A549 (cell line): ENCODE measurements around the gene HIVEP1. TPM values are rescaled to one million over a fixed set of nuclear protein-coding genes. Genes with fewer than 3 reads are reported as not detected.

ENCODE experiments used
- ATAC-seq, 2 experiments: fragments of 200-7000 bp in 1 of 2; fragments of >200 bp in 1 of 2; cut with Nextera tagmentation in 1 of 2; cut with Tn5 transposase in 1 of 2; 3 replicates each; pipeline versions ENCODE4 v1.8.0 to v1.9.1; 2018 to 2020; ENCODE audit warnings: mild to moderate bottlenecking in 1 of 2, moderate library complexity in 1 of 2
- CTCF ChIA-PET: fragments of 300-600 bp; sonication (Branson Sonifier 250); formaldehyde crosslinking; extraction: SDS; loops from one replicate; lab custom pipeline; 2021; ENCODE audit warnings: antibody characterized with exemption, inconsistent platforms; lab: Yijun Ruan, JAX
- POLR2A ChIA-PET: fragments of 350-600 bp; formaldehyde crosslinking; extraction: SDS; loops from one replicate; lab custom pipeline; 2021; ENCODE audit warnings: antibody characterized with exemption, inconsistent platforms; lab: Yijun Ruan, JAX
- DNase-seq, 2 experiments: peaks; one replicate each; pipeline versions ENCODE4 v3.0.0 to v3.0.0-alpha.2; 2011 to 2016; ENCODE audit warnings: low read depth in 1 of 2, low spot score in 1 of 2
- FAIRE-seq: peaks from 2 replicates; lab custom pipeline; 2011; peaks lifted over from hg19 to GRCh38; lab: Jason Lieb, UNC
- H3K27ac ChIP-seq, 2 experiments: fragments of >200 bp; sonication (Bioruptor Twin); formaldehyde crosslinking; 3 replicates each; pipeline ENCODE4 v1.5.1; 2016 to 2017
- H3K4me1 ChIP-seq: fragments of >200 bp; sonication (Bioruptor Twin); formaldehyde crosslinking; 3 replicates; pipeline ENCODE4 v1.6.1; 2016
- H3K4me2 ChIP-seq: fragments of >200 bp; sonication (Bioruptor Twin); formaldehyde crosslinking; 3 replicates; pipeline ENCODE4 v1.6.1; 2016
- H3K4me3 ChIP-seq: fragments of >200 bp; sonication (Bioruptor Twin); formaldehyde crosslinking; 3 replicates; pipeline ENCODE4 v1.5.1; 2016
- H3K9me3 ChIP-seq: fragments of >200 bp; sonication (Bioruptor Twin); formaldehyde crosslinking; 3 replicates; pipeline ENCODE4 v1.6.1; 2016
- BCL3 ChIP-seq: fragments of >200 bp; sonication (Bioruptor Twin); formaldehyde crosslinking; IDR thresholded peaks from 3 replicates; pipeline ENCODE4 v1.6.1; 2016
- CEBPB ChIP-seq, 2 experiments: fragments of >200 bp in 1 of 2; sonication (Bioruptor Twin) in 1 of 2; formaldehyde crosslinking in 1 of 2; IDR thresholded peaks; 2 replicates each; pipeline ENCODE4 v1.6.1; 2012 to 2016
- CHD4 ChIP-seq: fragments of 200-600 bp; sonication (generic); IDR thresholded peaks from 2 replicates; pipeline ENCODE4 v1.6.1; 2016; ENCODE audit warnings: antibody characterized with exemption, mild to moderate bottlenecking, borderline replicate concordance
- EHMT2 ChIP-seq: fragments of 200-600 bp; sonication (generic); IDR thresholded peaks from 2 replicates; pipeline ENCODE4 v1.6.1; 2016; ENCODE audit warnings: antibody characterized with exemption, low read depth, mild to moderate bottlenecking, moderate library complexity
- ESRRA ChIP-seq: fragments of 150-350 bp; IDR thresholded peaks from 2 replicates; pipeline ENCODE4 v1.6.1; 2014; ENCODE audit warnings: mild to moderate bottlenecking, low read length, borderline replicate concordance
- FOSB ChIP-seq: fragments of 250-450 bp; sonication (Bioruptor Pico); IDR thresholded peaks from 2 replicates; pipeline ENCODE4 v1.5.0; 2020; ENCODE audit warnings: mild to moderate bottlenecking, moderate library complexity
- FOSL2 ChIP-seq, 2 experiments: fragments of 450-650 bp in 1 of 2; fragments of >200 bp in 1 of 2; sonication (Bioruptor Twin) in 1 of 2; formaldehyde crosslinking; IDR thresholded peaks; 2 replicates each; pipeline versions ENCODE4 v1.5.0 to v1.6.1; 2016 to 2020; ENCODE audit warnings: mild to moderate bottlenecking in 1 of 2, moderate library complexity in 1 of 2
- FOXS1 ChIP-seq: fragments of 250-450 bp; sonication (Bioruptor Pico); IDR thresholded peaks from 2 replicates; pipeline ENCODE4 v1.5.0; 2020; ENCODE audit warnings: mild to moderate bottlenecking, moderate library complexity
- HEYL ChIP-seq: fragments of 250-450 bp; sonication (Bioruptor Pico); IDR thresholded peaks from 2 replicates; pipeline ENCODE4 v1.8.0; 2021; ENCODE audit warnings: mild to moderate bottlenecking, moderate library complexity
- HOXA7 ChIP-seq: fragments of 250-450 bp; sonication (Bioruptor Pico); IDR thresholded peaks from 2 replicates; pipeline ENCODE4 v1.5.0; 2020; ENCODE audit warnings: mild to moderate bottlenecking, moderate library complexity
- JUNB ChIP-seq: fragments of >200 bp; sonication (Bioruptor Twin); formaldehyde crosslinking; IDR thresholded peaks from 2 replicates; pipeline ENCODE4 v1.6.1; 2016
- KDM5A ChIP-seq: fragments of 200-600 bp; sonication (generic); IDR thresholded peaks from 2 replicates; pipeline ENCODE4 v1.6.1; 2016; ENCODE audit warnings: antibody characterized with exemption, mild to moderate bottlenecking
- POLR2AphosphoS2 ChIP-seq: conservative IDR thresholded peaks from 2 replicates; pipeline ENCODE4 v1.6.1; 2012; ENCODE audit warnings: low read length, improper control_type of control experiment, inconsistent platforms
- SREBF2 ChIP-seq: fragments of 450-650 bp; IDR thresholded peaks from 2 replicates; pipeline ENCODE4 v1.6.1; 2014; ENCODE audit warnings: mild to moderate bottlenecking, moderate library complexity
- TFCP2L1 ChIP-seq: fragments of 250-450 bp; sonication (Bioruptor Pico); IDR thresholded peaks from 2 replicates; pipeline ENCODE4 v1.5.0; 2021; ENCODE audit warnings: mild to moderate bottlenecking
- ZC3H11A ChIP-seq: fragments of 450-650 bp; IDR thresholded peaks from 2 replicates; pipeline ENCODE4 v1.6.1; 2014; ENCODE audit warnings: antibody characterized with exemption, mild to moderate bottlenecking
- ZNF302 ChIP-seq: fragments of 250-450 bp; sonication (Bioruptor Pico); IDR thresholded peaks from 2 replicates; pipeline ENCODE4 v1.9.0; 2021; ENCODE audit warnings: inconsistent platforms, mild to moderate bottlenecking, moderate library complexity
- ZSCAN20 ChIP-seq: fragments of 250-450 bp; sonication (Bioruptor Pico); IDR thresholded peaks from 2 replicates; pipeline ENCODE4 v1.8.0; 2022; ENCODE audit warnings: mild to moderate bottlenecking, moderate library complexity
- WGBS: methylation state at CpG from one replicate; pipeline ENCODE4 v1.1.6; 2017; ENCODE audit errors: missing lambda C conversion rate; 5-methylcytosine and 5-hydroxymethylcytosine counted together
- polyA plus RNA-seq, 4 experiments: library from polyadenylated mRNA; depleted of rRNA in 3 of 4; stranded (reverse); fragments of >200 nt; fragmentation: RNase III in 1 of 4; extraction: RNeasy Plus Mini Kit Qiagen cat#74134 plus additional on column Dnase treatment in 1 of 4; gene quantifications; 2 replicates in 3 of 4; 3 replicates in 1 of 4; pipeline ENCODE4 v1.2.3, GENCODE V29; 2011 to 2017
- TF ChIP-seq, protein P1 (sequence below): IDR thresholded peaks from 2 replicates; pipeline ENCODE4 v1.6.1; 2012; ENCODE audit warnings: low read depth, borderline replicate concordance
- TF ChIP-seq, protein P2 (sequence below): fragments of 200-600 bp; sonication (generic); IDR thresholded peaks from 2 replicates; pipeline ENCODE4 v1.6.1; 2016; ENCODE audit warnings: antibody characterized with exemption, mild to moderate bottlenecking, moderate library complexity

Gene HIVEP1
- polyA plus RNA-seq, 2 of the 4 experiments (the other 2 are of a cell fraction): 5.8 to 10.5 TPM

GRCh38 chr6:12173661-12174060 is 161.5 kb downstream of the HIVEP1 start:
- 87% methylated on average over 2 of the region's 2 CpGs for WGBS
- Histone ChIP-seq H3K9me3 (no peaks in the 10 kb centered on the region), H3K4me3 (no peak overlapping the region), H3K4me1 (peaks cover 9% of the 10 kb centered on the region; the same call in 1 of the 3 replicates), H3K4me2 (no peak overlapping the region), H3K27ac (no peak overlapping the region)
- FAIRE-seq (no peak), DNase-seq (no peak), ATAC-seq (no peak)
- POLR2A ChIA-PET: no interaction called here
- no peak for TF ChIP-seq POLR2AphosphoS2
- TF ChIP-seq ZC3H11A: no peak
- no peak for TF ChIP-seq CEBPB (IDR thresholded peaks at IDR 0.05)
- no peak for TF ChIP-seq FOSL2 (IDR thresholded peaks at IDR 0.05)
- TF ChIP-seq FOSL2 (CRISPR knock-in tag; IDR thresholded peaks at IDR 0.05): no peak
- no peak for TF ChIP-seq SREBF2
- TF ChIP-seq, protein P1, sequence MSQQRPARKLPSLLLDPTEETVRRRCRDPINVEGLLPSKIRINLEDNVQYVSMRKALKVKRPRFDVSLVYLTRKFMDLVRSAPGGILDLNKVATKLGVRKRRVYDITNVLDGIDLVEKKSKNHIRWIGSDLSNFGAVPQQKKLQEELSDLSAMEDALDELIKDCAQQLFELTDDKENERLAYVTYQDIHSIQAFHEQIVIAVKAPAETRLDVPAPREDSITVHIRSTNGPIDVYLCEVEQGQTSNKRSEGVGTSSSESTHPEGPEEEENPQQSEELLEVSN: no peak
- no peak for TF ChIP-seq ESRRA
- TF ChIP-seq, protein P2, sequence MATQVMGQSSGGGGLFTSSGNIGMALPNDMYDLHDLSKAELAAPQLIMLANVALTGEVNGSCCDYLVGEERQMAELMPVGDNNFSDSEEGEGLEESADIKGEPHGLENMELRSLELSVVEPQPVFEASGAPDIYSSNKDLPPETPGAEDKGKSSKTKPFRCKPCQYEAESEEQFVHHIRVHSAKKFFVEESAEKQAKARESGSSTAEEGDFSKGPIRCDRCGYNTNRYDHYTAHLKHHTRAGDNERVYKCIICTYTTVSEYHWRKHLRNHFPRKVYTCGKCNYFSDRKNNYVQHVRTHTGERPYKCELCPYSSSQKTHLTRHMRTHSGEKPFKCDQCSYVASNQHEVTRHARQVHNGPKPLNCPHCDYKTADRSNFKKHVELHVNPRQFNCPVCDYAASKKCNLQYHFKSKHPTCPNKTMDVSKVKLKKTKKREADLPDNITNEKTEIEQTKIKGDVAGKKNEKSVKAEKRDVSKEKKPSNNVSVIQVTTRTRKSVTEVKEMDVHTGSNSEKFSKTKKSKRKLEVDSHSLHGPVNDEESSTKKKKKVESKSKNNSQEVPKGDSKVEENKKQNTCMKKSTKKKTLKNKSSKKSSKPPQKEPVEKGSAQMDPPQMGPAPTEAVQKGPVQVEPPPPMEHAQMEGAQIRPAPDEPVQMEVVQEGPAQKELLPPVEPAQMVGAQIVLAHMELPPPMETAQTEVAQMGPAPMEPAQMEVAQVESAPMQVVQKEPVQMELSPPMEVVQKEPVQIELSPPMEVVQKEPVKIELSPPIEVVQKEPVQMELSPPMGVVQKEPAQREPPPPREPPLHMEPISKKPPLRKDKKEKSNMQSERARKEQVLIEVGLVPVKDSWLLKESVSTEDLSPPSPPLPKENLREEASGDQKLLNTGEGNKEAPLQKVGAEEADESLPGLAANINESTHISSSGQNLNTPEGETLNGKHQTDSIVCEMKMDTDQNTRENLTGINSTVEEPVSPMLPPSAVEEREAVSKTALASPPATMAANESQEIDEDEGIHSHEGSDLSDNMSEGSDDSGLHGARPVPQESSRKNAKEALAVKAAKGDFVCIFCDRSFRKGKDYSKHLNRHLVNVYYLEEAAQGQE: no peak
- no peak for TF ChIP-seq BCL3
- no peak for TF ChIP-seq FOSB (CRISPR knock-in tag)
- TF ChIP-seq ZSCAN20: no peak
- no peak for TF ChIP-seq FOXS1 (CRISPR knock-in tag)
- no peak for TF ChIP-seq KDM5A
- no peak for TF ChIP-seq HEYL
- no peak for TF ChIP-seq JUNB
- no peak for TF ChIP-seq HOXA7
- no peak for TF ChIP-seq ZNF302
- TF ChIP-seq CHD4: no peak
- CTCF ChIA-PET: no interaction called here

GRCh38 chr6:12174878-12175277 is 162.8 kb downstream of the HIVEP1 start:
- peaks cover 9% of the 10 kb centered on the region; the same call in 1 of the 3 replicates for H3K4me1 ChIP-seq
- FAIRE-seq: no peak
- ATAC-seq: no peak
- H3K9me3 ChIP-seq: no peaks in the 10 kb centered on the region
- no peak overlapping the region for H3K27ac ChIP-seq
- WGBS: 51% methylated on average over 2 of the region's 2 CpGs
- POLR2A ChIA-PET: no interaction called here
- H3K4me3 ChIP-seq: no peak overlapping the region
- CTCF ChIA-PET: no interaction called here
- DNase-seq: peak in 1 of 2 experiments; percentile 11
- H3K4me2 ChIP-seq: no peak overlapping the region
- TF ChIP-seq EHMT2 (no peak), TFCP2L1 (CRISPR knock-in tag) (no peak), FOSL2 (IDR thresholded peaks at IDR 0.05) (no peak), FOSL2 (CRISPR knock-in tag; IDR thresholded peaks at IDR 0.05) (peak; percentile 14; the same call in 1 of the 2 replicates)
